Large intestine (tissue), 3 donors: ENCODE data around the gene ANXA4. TPM values are rescaled to one million over a fixed set of nuclear protein-coding genes. Genes with fewer than 3 reads are reported as not detected.

Experiments
- DNase-seq, 2 donors: peaks; one replicate each; pipeline versions ENCODE4 v3.0.0 to v3.0.0-alpha.2; 2013
- H3K27ac ChIP-seq: one replicate; pipeline ENCODE4 v1.5.1; 2013; ENCODE audit warnings: low read length
- H3K27me3 ChIP-seq: 2 replicates; pipeline ENCODE4 v1.6.1; 2013; ENCODE audit warnings: low read length; ENCODE audit not compliant: control insufficient read depth, insufficient read depth
- H3K36me3 ChIP-seq: 2 replicates; pipeline ENCODE4 v1.6.1; 2013; ENCODE audit warnings: low read length; ENCODE audit not compliant: control insufficient read depth, insufficient read depth
- H3K4me1 ChIP-seq: one replicate; pipeline ENCODE4 v1.6.1; 2013; ENCODE audit warnings: low read length; ENCODE audit not compliant: control insufficient read depth, insufficient read depth
- H3K4me3 ChIP-seq: one replicate; pipeline ENCODE4 v1.5.1; 2013; ENCODE audit warnings: low read length
- H3K9me3 ChIP-seq: one replicate; pipeline ENCODE4 v1.6.1; 2013; ENCODE audit warnings: mild to moderate bottlenecking, low read depth, low read length, moderate library complexity; ENCODE audit not compliant: control insufficient read depth
- WGBS: methylation state at CpG from one replicate; pipeline ENCODE4 v1.1.5; 2013; ENCODE audit warnings: low lambda C conversion rate; ENCODE audit not compliant: insufficient coverage; 5-methylcytosine and 5-hydroxymethylcytosine counted together
- polyA plus RNA-seq: library from polyadenylated mRNA; unstranded; fragments of 120-200 nt; gene quantifications from one replicate; pipeline ENCODE4 v1.2.1, GENCODE V29; 2013

The ANXA4 gene
- polyA plus RNA-seq, 1 donor, result 540 TPM

GRCh38 chr2:69804416-69804815, 62.5 kb downstream of the ANXA4 start:
- WGBS, result no CpG with 5 or more reads among the region's 11 CpGs
- H3K9me3 ChIP-seq, result no peaks in the 10 kb centered on the region
- peaks cover 24% of the 10 kb centered on the region for H3K4me1 ChIP-seq
- H3K27me3 ChIP-seq, result no peaks in the 10 kb centered on the region
- no peak overlapping the region for H3K27ac ChIP-seq
- DNase-seq, result no peak
- H3K36me3 ChIP-seq, result peaks cover 65% of the 10 kb centered on the region
- no peak overlapping the region for H3K4me3 ChIP-seq

GRCh38 chr2:69805887-69806286, 64.0 kb downstream of the ANXA4 start:
- Histone ChIP-seq H3K27me3 (no peaks in the 10 kb centered on the region), H3K9me3 (no peaks in the 10 kb centered on the region), H3K36me3 (peaks cover 71% of the 10 kb centered on the region), H3K27ac (no peak overlapping the region), H3K4me1 (peaks cover 10% of the 10 kb centered on the region), H3K4me3 (no peak overlapping the region)
- no peak for DNase-seq
- 100% methylated on average over 1 of the region's 1 CpG for WGBS

GRCh38 chr2:69807821-69808540, 66.0 kb downstream of the ANXA4 start:
- no peak for DNase-seq
- no peak overlapping the region for H3K27ac ChIP-seq
- no CpG with 5 or more reads among the region's 16 CpGs for WGBS
- no peaks in the 10 kb centered on the region for H3K4me1 ChIP-seq
- no peak overlapping the region for H3K4me3 ChIP-seq
- H3K9me3 ChIP-seq, result no peaks in the 10 kb centered on the region
- peaks cover 81% of the 10 kb centered on the region for H3K36me3 ChIP-seq
- no peaks in the 10 kb centered on the region for H3K27me3 ChIP-seq

DNA sequence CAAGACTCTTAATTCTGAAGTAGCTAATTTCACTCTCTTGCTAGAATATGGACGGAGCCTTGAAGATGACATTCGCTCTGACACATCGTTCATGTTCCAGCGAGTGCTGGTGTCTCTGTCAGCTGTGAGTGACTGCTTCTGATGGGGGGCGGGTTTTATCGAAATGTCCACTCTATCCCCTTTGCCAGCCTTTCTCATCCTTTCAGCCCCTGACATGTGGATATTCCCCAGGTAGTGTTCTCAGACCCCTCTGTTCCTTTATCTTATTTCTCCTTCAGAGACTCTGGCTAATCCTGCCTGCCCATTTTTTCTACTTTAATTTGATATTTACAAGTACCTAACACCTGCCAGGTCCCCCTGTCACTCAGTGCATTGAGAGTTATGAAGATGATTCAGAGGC, 68.6 kb downstream of the ANXA4 start:
- no peaks in the 10 kb centered on the region for H3K4me1 ChIP-seq
- H3K9me3 ChIP-seq, result no peaks in the 10 kb centered on the region
- no peak for DNase-seq
- peaks cover 86% of the 10 kb centered on the region for H3K36me3 ChIP-seq
- no peak overlapping the region for H3K4me3 ChIP-seq
- no peak overlapping the region for H3K27ac ChIP-seq
- WGBS, result 80% methylated on average over 1 of the region's 6 CpGs
- H3K27me3 ChIP-seq, result no peaks in the 10 kb centered on the region

DNA sequence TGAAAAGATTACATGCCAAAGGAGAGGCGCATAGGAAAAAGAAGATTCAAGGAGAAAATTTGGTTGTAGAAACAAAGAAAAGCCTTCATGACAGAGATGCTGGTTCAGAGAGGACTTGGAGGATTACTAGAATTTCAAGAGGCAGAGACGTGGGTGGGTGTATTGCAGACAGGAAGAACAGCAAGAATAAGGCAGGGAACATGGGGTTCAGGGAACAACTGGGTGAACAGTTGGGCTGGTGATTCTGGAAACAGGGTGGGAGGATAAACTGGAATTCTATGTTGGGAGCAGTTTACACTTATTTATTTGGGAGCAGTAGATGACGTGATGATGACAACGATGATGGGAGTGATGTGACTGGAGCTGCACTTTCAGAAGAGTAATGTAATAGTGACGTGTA, 69.1 kb downstream of the ANXA4 start:
- no peaks in the 10 kb centered on the region for H3K27me3 ChIP-seq
- H3K36me3 ChIP-seq, result peaks cover 87% of the 10 kb centered on the region
- H3K4me3 ChIP-seq, result no peak overlapping the region
- H3K9me3 ChIP-seq, result no peaks in the 10 kb centered on the region
- no peaks in the 10 kb centered on the region for H3K4me1 ChIP-seq
- 90% methylated on average over 2 of the region's 5 CpGs for WGBS
- no peak overlapping the region for H3K27ac ChIP-seq
- DNase-seq, result no peak

GRCh38 chr2:69811591-69811990, 69.7 kb downstream of the ANXA4 start:
- Histone ChIP-seq H3K27ac (no peak overlapping the region), H3K4me1 (no peaks in the 10 kb centered on the region), H3K4me3 (no peak overlapping the region), H3K27me3 (no peaks in the 10 kb centered on the region), H3K36me3 (peaks cover 82% of the 10 kb centered on the region), H3K9me3 (no peaks in the 10 kb centered on the region)
- no peak for DNase-seq
- 81% methylated on average over 3 of the region's 3 CpGs for WGBS

GRCh38 chr2:69815717-69816116, 73.8 kb downstream of the ANXA4 start:
- Histone ChIP-seq H3K36me3 (peaks cover 76% of the 10 kb centered on the region), H3K9me3 (no peaks in the 10 kb centered on the region), H3K27ac (peak overlapping the region; percentile 2), H3K27me3 (no peaks in the 10 kb centered on the region), H3K4me1 (no peaks in the 10 kb centered on the region), H3K4me3 (no peak overlapping the region)
- no peak for DNase-seq
- WGBS, result no CpG with 5 or more reads among the region's 1 CpG

DNA sequence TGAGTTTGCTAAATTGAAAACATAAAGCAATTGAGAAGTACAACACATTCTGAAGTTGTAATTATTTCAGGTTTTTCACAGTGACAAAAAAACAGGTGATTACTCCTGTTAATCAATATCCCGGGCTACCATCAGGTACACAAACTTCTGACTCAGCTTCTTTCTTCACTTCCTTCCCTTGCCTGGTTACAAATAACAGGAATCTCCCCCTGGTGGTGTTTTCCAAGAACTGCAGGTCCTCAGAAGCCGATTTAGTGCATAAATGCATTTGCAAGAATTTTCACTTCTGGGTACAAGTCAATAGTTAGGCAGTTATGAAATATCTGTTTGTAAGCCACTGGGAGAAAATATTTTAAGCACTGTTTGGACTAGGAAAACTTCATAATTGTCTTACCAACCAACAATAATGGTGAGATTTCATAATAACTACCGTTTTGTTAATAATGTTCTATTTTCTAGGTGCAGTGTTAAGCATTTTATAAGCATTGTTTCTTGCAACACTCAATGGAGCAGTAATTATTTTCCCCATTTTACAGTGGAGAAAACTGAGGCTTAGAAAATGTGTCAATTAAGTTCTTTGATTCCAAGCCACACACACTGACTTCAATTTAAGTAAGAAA, 75.1 kb downstream of the ANXA4 start:
- peak overlapping the region; percentile 49 for H3K27ac ChIP-seq
- WGBS, result 80% methylated on average over 1 of the region's 3 CpGs
- H3K9me3 ChIP-seq, result no peaks in the 10 kb centered on the region
- peaks cover 76% of the 10 kb centered on the region for H3K36me3 ChIP-seq
- H3K4me3 ChIP-seq, result no peak overlapping the region
- DNase-seq, result peak; percentile 79 to 84
- no peaks in the 10 kb centered on the region for H3K27me3 ChIP-seq
- no peaks in the 10 kb centered on the region for H3K4me1 ChIP-seq

- peaks cover 70% of the 10 kb centered on the region for H3K36me3 ChIP-seq
Measured at GRCh38 chr2:69817729-69818501, 76.0 kb downstream of the ANXA4 start.

GRCh38 chr2:69827796-69828540, 86.0 kb downstream of the ANXA4 start:
- H3K9me3 ChIP-seq, result no peaks in the 10 kb centered on the region
- H3K27ac ChIP-seq, result peak overlapping the region; percentile 4
- no peaks in the 10 kb centered on the region for H3K27me3 ChIP-seq
- no CpG with 5 or more reads among the region's 9 CpGs for WGBS
- no peak for DNase-seq
- H3K4me1 ChIP-seq, result peaks cover 11% of the 10 kb centered on the region
- H3K4me3 ChIP-seq, result no peak overlapping the region
- peaks cover 3% of the 10 kb centered on the region for H3K36me3 ChIP-seq

More at GRCh38 chr2:69817729-69818501, 76.0 kb downstream of the ANXA4 start:
- DNase-seq, result no peak
- H3K27me3 ChIP-seq, result no peaks in the 10 kb centered on the region
- H3K27ac ChIP-seq, result peak overlapping the region; percentile 10
- no peak overlapping the region for H3K4me3 ChIP-seq
- no CpG with 5 or more reads among the region's 4 CpGs for WGBS
- H3K9me3 ChIP-seq, result no peaks in the 10 kb centered on the region
- no peaks in the 10 kb centered on the region for H3K4me1 ChIP-seq
